Measurements from ENCODE around the gene FAM53B.

FAM53B gene

DNA sequence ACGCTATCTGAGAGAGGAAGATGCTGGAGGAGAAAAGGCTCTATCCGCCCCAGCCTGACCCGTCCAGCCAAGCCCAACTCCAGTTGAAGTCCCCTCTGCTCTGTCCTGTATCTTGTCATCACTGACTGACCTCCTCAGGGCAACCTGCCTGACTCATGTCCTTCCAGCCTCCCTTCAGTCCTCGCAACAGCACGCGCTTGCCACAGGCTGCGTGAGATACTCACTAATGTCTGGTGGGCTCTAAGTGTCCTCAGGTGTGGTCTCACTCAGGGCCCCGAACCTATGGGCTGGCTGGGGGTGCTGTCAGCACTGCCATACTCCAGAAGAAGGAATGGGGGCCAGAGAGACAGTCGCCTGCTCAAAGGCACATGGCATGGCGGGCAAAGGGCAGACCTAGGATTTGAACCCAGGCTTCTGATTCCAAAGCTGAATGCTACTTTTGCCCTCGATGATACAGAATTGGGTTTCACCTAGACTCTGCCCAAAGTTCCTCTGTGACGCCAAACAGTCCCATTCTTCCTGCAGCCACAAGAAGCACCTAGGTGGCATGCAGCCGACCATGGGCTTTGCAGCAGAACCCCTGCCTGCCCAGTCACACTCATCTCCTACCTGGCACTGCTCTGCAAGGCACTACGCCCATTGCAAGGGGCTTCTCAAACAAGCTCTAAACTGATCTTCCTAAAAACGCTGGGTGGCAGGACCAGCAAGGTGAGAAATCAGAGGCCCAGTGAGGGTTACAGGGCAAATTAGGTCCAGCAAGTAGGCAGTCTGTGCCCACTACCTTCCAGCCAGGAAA lies 8.5 kb downstream of the FAM53B start:
- POLR2A ChIA-PET (ENCODE audit: low non-redundant PET), result no interaction called here
- TF ChIP-seq, protein P1, sequence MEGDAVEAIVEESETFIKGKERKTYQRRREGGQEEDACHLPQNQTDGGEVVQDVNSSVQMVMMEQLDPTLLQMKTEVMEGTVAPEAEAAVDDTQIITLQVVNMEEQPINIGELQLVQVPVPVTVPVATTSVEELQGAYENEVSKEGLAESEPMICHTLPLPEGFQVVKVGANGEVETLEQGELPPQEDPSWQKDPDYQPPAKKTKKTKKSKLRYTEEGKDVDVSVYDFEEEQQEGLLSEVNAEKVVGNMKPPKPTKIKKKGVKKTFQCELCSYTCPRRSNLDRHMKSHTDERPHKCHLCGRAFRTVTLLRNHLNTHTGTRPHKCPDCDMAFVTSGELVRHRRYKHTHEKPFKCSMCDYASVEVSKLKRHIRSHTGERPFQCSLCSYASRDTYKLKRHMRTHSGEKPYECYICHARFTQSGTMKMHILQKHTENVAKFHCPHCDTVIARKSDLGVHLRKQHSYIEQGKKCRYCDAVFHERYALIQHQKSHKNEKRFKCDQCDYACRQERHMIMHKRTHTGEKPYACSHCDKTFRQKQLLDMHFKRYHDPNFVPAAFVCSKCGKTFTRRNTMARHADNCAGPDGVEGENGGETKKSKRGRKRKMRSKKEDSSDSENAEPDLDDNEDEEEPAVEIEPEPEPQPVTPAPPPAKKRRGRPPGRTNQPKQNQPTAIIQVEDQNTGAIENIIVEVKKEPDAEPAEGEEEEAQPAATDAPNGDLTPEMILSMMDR (conservative IDR thresholded peaks at IDR 0.05; ENCODE audit: low read depth), result no peak
- peak overlapping the region; percentile 91 for H3K27ac ChIP-seq
- no peak for DNase-seq (ENCODE audit: low spot score)
- CTCF ChIA-PET, result interaction anchor here (0.7 to 1.2 kb wide), 4 partner anchors 86 to 246 kb away, joined by 3 to 5 read pairs (median 3); no protein-coding TSS in a partner anchor

DNA sequence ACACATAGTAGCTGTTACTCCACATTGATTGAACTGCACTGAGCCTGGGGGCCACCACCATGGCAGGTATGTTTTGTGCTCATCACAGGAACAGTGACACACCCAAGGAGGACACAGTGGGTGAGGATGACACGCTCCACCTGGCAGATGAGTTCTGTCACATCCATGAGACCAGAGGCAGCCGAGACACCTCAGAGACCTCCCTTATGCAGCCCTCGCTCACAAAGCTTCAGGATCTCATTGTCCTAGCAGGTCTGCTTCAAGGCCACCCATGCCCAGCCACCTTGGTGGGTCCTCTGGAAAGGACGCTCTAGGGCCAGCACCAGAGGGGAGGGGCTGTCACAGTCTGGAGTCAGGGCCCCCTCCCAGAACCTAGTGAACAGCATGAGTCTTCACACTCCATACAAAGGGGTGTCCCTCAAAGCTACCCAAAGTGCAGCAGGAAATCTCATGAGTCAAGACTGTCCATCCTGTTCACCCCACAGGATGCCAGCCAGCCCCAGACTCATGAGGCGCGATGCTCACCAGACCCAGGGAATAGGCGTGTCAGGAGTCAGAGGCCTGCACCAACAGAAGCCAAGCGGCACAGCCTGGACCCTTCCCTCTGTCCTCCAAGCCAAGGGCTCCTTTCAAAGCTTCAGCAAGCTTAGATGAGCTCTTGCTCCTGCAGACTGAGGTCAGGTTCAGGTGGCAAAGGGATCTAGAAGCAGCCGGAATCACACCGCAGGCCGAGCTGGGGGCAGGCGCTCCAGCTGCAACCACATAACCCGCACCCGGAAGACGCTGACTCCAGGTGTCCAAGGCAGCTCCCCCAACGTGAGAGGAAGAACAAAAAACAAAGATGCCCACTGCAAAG lies 9.6 kb downstream of the FAM53B start:
- H3K27ac ChIP-seq, result peak overlapping the region; percentile 27
- TF ChIP-seq, protein P1 (conservative IDR thresholded peaks at IDR 0.05; ENCODE audit: low read depth), result no peak
- ChIA-PET CTCF (interaction anchor here (0.7 to 0.9 kb wide), 4 partner anchors 30 to 1083 kb away, joined by 3 to 4 read pairs (median 4); no protein-coding TSS in a partner anchor), POLR2A (ENCODE audit: low non-redundant PET) (no interaction called here)
- no peak for DNase-seq (ENCODE audit: low spot score)

DNA sequence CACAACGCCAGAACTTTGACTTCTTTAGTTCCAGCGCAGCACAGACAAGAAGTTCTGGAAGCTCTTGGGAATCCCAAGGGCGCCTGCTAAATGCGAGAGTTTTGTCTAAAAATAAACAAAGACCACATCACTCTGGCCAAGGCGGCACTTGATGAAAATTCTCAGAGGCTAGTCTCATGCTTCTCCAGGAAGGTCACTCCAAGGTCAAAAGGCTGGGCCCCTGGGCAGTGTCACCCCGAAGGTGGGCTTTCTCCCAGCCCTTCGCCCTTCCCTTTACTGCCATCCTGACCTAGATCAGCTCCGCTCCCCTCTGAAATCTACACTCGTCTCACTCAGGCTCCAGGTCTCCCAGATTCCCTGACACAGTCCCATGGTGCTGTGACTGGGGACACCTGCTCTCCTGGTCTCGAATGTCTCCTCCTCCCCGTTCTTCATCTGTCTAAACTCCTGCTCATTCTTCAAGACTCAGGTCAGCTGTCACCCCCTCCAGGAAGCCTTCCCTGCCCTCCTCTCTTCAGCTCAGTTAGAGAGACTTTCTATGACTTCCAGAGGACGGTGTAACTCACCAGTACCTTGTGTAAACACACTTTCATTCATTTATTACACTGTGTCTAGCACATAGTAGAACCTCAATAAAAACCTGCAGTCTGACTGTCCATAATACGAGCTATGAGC lies 10.5 kb downstream of the FAM53B start:
- H3K27ac ChIP-seq, result peak overlapping the region; percentile 61
- ChIA-PET POLR2A (ENCODE audit: low non-redundant PET) (no interaction called here), CTCF (interaction anchor here (0.6 to 0.9 kb wide), 4 partner anchors 30 to 990 kb away, joined by 3 to 4 read pairs (median 3); no protein-coding TSS in a partner anchor)
- TF ChIP-seq, protein P1 (conservative IDR thresholded peaks at IDR 0.05; ENCODE audit: low read depth), result no peak
- no peak for DNase-seq (ENCODE audit: low spot score)

DNA sequence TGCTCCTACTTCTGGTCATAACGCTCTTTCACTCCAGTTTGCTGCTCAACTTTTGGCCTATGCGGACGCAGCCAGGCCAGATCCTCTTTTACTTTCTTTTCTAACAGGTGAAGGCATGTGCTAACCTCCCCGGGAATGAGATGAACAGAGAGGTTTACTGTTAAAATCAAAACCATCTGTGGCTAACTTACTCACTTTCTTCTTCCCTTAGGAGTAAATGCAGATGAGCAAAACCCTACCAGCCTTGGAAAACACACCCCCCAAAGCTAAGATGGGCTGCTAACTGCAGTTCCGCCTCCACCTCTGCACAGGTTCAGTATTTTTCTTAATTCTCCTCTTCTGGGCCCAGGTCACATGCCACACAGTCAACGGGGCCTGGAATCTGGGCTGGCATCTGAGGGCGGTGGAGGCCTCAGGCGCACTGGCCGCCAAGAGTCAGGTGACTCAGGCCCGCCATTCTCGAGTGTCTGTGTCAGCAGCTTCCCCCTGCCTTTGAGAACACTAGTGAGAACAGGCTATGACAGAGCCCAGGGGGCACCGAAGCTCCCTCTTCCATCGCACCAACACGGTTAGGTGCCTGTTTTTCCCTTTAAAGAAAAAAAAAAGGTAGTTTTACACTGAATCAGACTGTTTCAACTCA lies 11.1 kb downstream of the FAM53B start:
- POLR2A ChIA-PET (ENCODE audit: low non-redundant PET), result no interaction called here
- DNase-seq (ENCODE audit: low spot score), result no peak
- TF ChIP-seq, protein P1 (conservative IDR thresholded peaks at IDR 0.05; ENCODE audit: low read depth), result no peak
- H3K27ac ChIP-seq, result peak overlapping the region; percentile 61
- CTCF ChIA-PET, result interaction anchor here (0.6 kb wide), 4 partner anchors 17 to 990 kb away, joined by 3 to 6 read pairs (median 4); no protein-coding TSS in a partner anchor

DNA sequence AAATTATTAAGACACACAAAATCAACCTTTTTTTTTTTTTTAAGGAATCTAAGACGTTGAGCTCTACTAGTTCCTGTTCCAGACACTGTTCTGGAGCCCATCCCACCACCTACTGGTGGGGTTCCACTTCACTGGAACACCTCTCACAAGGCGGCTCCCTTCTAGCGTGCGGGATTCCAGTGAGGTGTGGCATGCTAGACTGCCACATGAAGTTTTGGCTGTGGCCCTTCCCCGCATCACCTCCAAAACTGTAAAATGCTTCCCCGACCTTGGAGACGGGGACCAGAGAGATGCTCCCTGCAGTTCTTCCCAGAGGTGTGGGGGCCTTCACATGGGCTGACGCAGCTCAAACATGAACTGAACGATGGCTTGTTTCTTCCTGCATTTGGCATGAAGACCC lies 12.6 kb downstream of the FAM53B start:
- POLR2A ChIA-PET (ENCODE audit: low non-redundant PET), result no interaction called here
- TF ChIP-seq, protein P1 (conservative IDR thresholded peaks at IDR 0.05; ENCODE audit: low read depth), result no peak
- H3K27ac ChIP-seq, result peak overlapping the region; percentile 29
- DNase-seq (ENCODE audit: low spot score), result no peak
- CTCF ChIA-PET, result no interaction called here
